K562 (cell line): ENCODE data around the gene ABCG2. TPM values are rescaled to one million over a fixed set of nuclear protein-coding genes. Genes with fewer than 3 reads are reported as not detected.
"Not testable (repeated sequence)": the region's sequence is repeated elsewhere in the genome, so short reads cannot be mapped to it uniquely, and the experiment has no call there.

Experiments used
- ATAC-seq: fragments of 200-7000 bp; cut with Tn5 transposase; 3 replicates; pipeline ENCODE4 v1.9.1; 2020; ENCODE audit warnings: moderate library complexity
- BruUV-seq: library from RNA; stranded (reverse); fragments of 400-500 nt; replicated peaks from 2 replicates; lab custom pipeline; 2021; lab: Mats Ljungman, UMichigan
- CTCF ChIA-PET: fragments of 300-600 bp; formaldehyde crosslinking; extraction: SDS; loops from one replicate; lab custom pipeline; 2021; ENCODE audit warnings: low intra/inter-chr PET ratio; lab: Yijun Ruan, JAX
- POLR2A ChIA-PET: fragments of 300-600, 350-650 bp; sonication (Branson Sonifier 250); formaldehyde crosslinking; extraction: SDS; loops from one replicate; lab custom pipeline; 2021; ENCODE audit warnings: antibody characterized with exemption, inconsistent platforms; lab: Yijun Ruan, JAX
- DNase-seq, 4 experiments: peaks; one replicate each; pipeline versions ENCODE4 v3.0.0 to v3.0.0-alpha.2; 2011 to 2018; ENCODE audit warnings: low spot score in 3 of 4, mixed read lengths in 3 of 4; ENCODE audit errors: extremely low read depth in 1 of 4
- FAIRE-seq: peaks from 2 replicates; lab custom pipeline; 2011; peaks lifted over from hg19 to GRCh38; lab: Jason Lieb, UNC
- H2AFZ ChIP-seq: 2 replicates; pipeline ENCODE4 v1.6.0; 2011; ENCODE audit warnings: low read depth, low read length, control low read depth, inconsistent platforms
- H3K27ac ChIP-seq: fragments of 200-600 bp; 3 replicates; pipeline ENCODE4 v1.8.0; 2011; ENCODE audit warnings: low read depth, mild to moderate bottlenecking, control low read depth, inconsistent platforms, low read length, moderate library complexity, mixed read lengths; ENCODE audit errors: extremely low read depth
- H3K27me3 ChIP-seq, 2 experiments: fragments of 300-600 bp in 1 of 2; 2 replicates in 1 of 2; 3 replicates in 1 of 2; pipeline versions ENCODE4 v1.6.0 to v1.8.0; 2011; ENCODE audit warnings: inconsistent platforms in 2 of 2, low read length in 2 of 2, mild to moderate bottlenecking in 1 of 2, mixed read lengths in 1 of 2, moderate library complexity in 1 of 2; ENCODE audit not compliant: control insufficient read depth in 2 of 2, insufficient read depth in 2 of 2
- H3K36me3 ChIP-seq: fragments of 300-600 bp; 3 replicates; pipeline ENCODE4 v1.8.0; 2011; ENCODE audit warnings: mild to moderate bottlenecking, low read length, inconsistent platforms; ENCODE audit not compliant: control insufficient read depth, insufficient read depth
- H3K4me1 ChIP-seq, 2 experiments: fragments of 200-600 bp in 1 of 2; replicated peaks in 1 of 2; 2 replicates in 1 of 2; 3 replicates in 1 of 2; pipeline versions ENCODE4 v1.5.1 to v1.8.0; 2011; ENCODE audit warnings: inconsistent platforms in 2 of 2, low read length in 2 of 2, mild to moderate bottlenecking in 1 of 2, mixed read lengths in 1 of 2, moderate library complexity in 1 of 2; ENCODE audit not compliant: control insufficient read depth in 2 of 2, insufficient read depth in 2 of 2
- H3K4me2 ChIP-seq: 2 replicates; pipeline ENCODE4 v1.6.1; 2011; ENCODE audit warnings: low read length, control low read depth, inconsistent platforms, mixed read lengths; ENCODE audit not compliant: insufficient read depth
- H3K4me3 ChIP-seq: fragments of 200-600 bp; sonication (generic), shearing (Covaris generic); 2 replicates; pipeline ENCODE4 v1.5.1; 2016; ENCODE audit warnings: control low read depth, inconsistent platforms
- H3K79me2 ChIP-seq: fragments of 200-600 bp; 3 replicates; pipeline ENCODE4 v1.8.0; 2011; ENCODE audit warnings: low read length, inconsistent platforms; ENCODE audit not compliant: control insufficient read depth, insufficient read depth
- H3K9ac ChIP-seq, 2 experiments: 2 replicates each; pipeline versions ENCODE4 v1.6.0 to v1.6.1; 2011; ENCODE audit warnings: low read depth in 2 of 2, low read length in 2 of 2, control low read depth in 1 of 2, inconsistent platforms in 1 of 2, mild to moderate bottlenecking in 1 of 2, mixed read lengths in 1 of 2; ENCODE audit not compliant: insufficient read depth in 1 of 2
- H3K9me1 ChIP-seq: one replicate; pipeline ENCODE4 v1.6.0; 2011; ENCODE audit warnings: inconsistent platforms, mild to moderate bottlenecking, low read length, moderate library complexity; ENCODE audit not compliant: control insufficient read depth, insufficient read depth
- H3K9me3 ChIP-seq: replicated peaks from 2 replicates; pipeline ENCODE4 v1.5.1; 2011; ENCODE audit warnings: low read depth, low read length, inconsistent platforms; ENCODE audit not compliant: control insufficient read depth, insufficient read depth
- H4K20me1 ChIP-seq: replicated peaks from 2 replicates; pipeline ENCODE4 v1.6.1; 2011; ENCODE audit warnings: low read length, inconsistent platforms, mixed read lengths; ENCODE audit not compliant: control insufficient read depth, insufficient read depth
- E4F1 ChIP-seq: fragments of 250-450 bp; sonication (Bioruptor Pico); IDR thresholded peaks from 2 replicates; pipeline ENCODE4 v1.5.0; 2021; ENCODE audit warnings: mild to moderate bottlenecking, borderline replicate concordance
- ELF4 ChIP-seq: fragments of 450-650 bp; formaldehyde crosslinking; IDR thresholded peaks from 2 replicates; pipeline ENCODE4 v1.4.0; 2022; ENCODE audit warnings: missing genetic modification characterization
- NCOA1 ChIP-seq: fragments of 450-650 bp; IDR thresholded peaks from 2 replicates; pipeline ENCODE4 v1.6.1; 2016; ENCODE audit warnings: low read depth
- NR2C2 ChIP-seq, 2 experiments: fragments of 200-800 bp in 1 of 2; sonication (Bioruptor generic) in 1 of 2; sonication (generic) in 1 of 2; formaldehyde crosslinking in 1 of 2; IDR thresholded peaks; 2 replicates each; pipeline versions ENCODE4 v1.6.1 to v1.8.0; 2016 to 2022; ENCODE audit warnings: mild to moderate bottlenecking in 1 of 2, missing compliant biosample characterization in 1 of 2, missing genetic modification characterization in 1 of 2, missing genetic modification reagents in 1 of 2
- RBFOX2 ChIP-seq: fragments of 200-400 bp; formaldehyde crosslinking; IDR thresholded peaks from 2 replicates; pipeline ENCODE4 v1.6.1; 2017; ENCODE audit warnings: low read depth, mild to moderate bottlenecking, low read length, moderate library complexity
- SPI1 ChIP-seq: IDR thresholded peaks from 2 replicates; pipeline ENCODE4 v1.6.1; 2011; ENCODE audit warnings: low read depth, low read length, control low read depth, borderline replicate concordance
- YBX1 ChIP-seq: fragments of 450-650 bp; IDR thresholded peaks from 2 replicates; pipeline ENCODE4 v1.7.1; 2016; ENCODE audit warnings: mild to moderate bottlenecking
- WGBS: fragments of 100-300 bp; shearing (Covaris generic); methylation state at CpG from one replicate; pipeline ENCODE4 v1.1.6; 2016; ENCODE audit warnings: low coverage, mixed read lengths; ENCODE audit not compliant: insufficient coverage; ENCODE audit errors: missing lambda C conversion rate; 5-methylcytosine and 5-hydroxymethylcytosine counted together
- in situ Hi-C: fragments of 300-500 bp; cut with MboI; formaldehyde crosslinking; loops from 4 replicates; pipeline ENCODE4 v1.15.0; 2018; ENCODE audit warnings: inconsistent platforms, mixed read lengths
- intact Hi-C: fragments of 100-400 bp; cut with micrococcal nuclease; formaldehyde crosslinking; loops from 2 replicates; pipeline ENCODE4 v1.14.2; 2022
- polyA plus RNA-seq, 8 experiments: library from polyadenylated mRNA; depleted of rRNA in 4 of 8; stranded (reverse) in 5 of 8; unstranded in 3 of 8; fragments of >200 nt; fragmentation: Nextera tagmentation in 2 of 8; fragmentation: Illumina TruSeq in 1 of 8; extraction: Ambion mirVana in 2 of 8; extraction: Trizol in 1 of 8; gene quantifications; 2 replicates each; pipeline versions ENCODE4 v1.2.1 to v1.2.3, GENCODE V29; 2011 to 2014; ENCODE audit warnings: inconsistent platforms in 1 of 8, missing spikeins in 1 of 8
- total RNA-seq, 7 experiments: library from RNA; depleted of rRNA in 6 of 7; stranded (reverse); fragments of >200 nt in 6 of 7; fragmentation: Illumina TruSeq in 2 of 7; extraction: Trizol in 2 of 7; gene quantifications; 2 replicates each; pipeline versions ENCODE4 v1.2.1 to v1.2.3, GENCODE V29; 2011 to 2021; ENCODE audit warnings: low replicate concordance in 1 of 7

ABCG2 gene
- total and polyA plus RNA-seq, 9 of the 15 experiments (the other 6 are each of a cell fraction or from before 2014, with no cell fraction given) = 0.01 to 0.36 (median 0.11) TPM; not detected in 4

- 13% methylated on average over 5 of the region's 5 CpGs for WGBS
- no peaks in the 10 kb centered on the region for H3K79me2 ChIP-seq
Measured at GRCh38 chr4:88108747-88109122, 49.7 kb downstream of the ABCG2 start.

DNA sequence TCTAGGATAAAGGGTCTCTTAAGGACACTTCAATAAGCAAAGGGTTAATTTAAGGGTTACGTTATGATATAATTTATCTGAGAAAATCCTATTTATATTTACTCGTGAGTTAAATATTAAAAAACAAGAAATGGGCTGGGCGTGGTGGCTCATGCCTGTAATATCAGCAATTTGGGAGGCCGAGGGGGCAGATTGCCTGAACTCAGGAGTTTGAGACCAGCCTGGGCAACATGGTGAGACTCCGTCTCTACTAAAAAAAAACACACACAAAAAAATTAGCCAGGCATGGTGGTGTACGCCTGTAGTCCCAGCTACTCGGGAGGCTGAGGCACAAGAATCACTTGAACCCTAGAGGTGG is 50.4 kb downstream of the ABCG2 start:
- ATAC-seq, H3K27me3 ChIP-seq, H3K9ac ChIP-seq, H3K4me2 ChIP-seq, H3K9me3 ChIP-seq, H3K9me1 ChIP-seq, intact Hi-C loops, in situ Hi-C loops, BruUV-seq, FAIRE-seq, H3K4me3 ChIP-seq, H4K20me1 ChIP-seq, H3K79me2 ChIP-seq, POLR2A ChIA-PET, CTCF ChIA-PET, H3K27ac ChIP-seq, DNase-seq, H2AFZ ChIP-seq, H3K36me3 ChIP-seq, H3K4me1 ChIP-seq: not testable (repeated sequence)
- 18% methylated on average over 7 of the region's 7 CpGs for WGBS

More at GRCh38 chr4:88108747-88109122, 49.7 kb downstream of the ABCG2 start:
- H2AFZ ChIP-seq = no peak overlapping the region
- no peak overlapping the region for H3K9ac ChIP-seq
- no peak for ATAC-seq
- H3K4me2 ChIP-seq = no peak overlapping the region
- no peaks in the 10 kb centered on the region; a peak in 1 of 5 replicates for H3K27me3 ChIP-seq
- no peak for DNase-seq
- POLR2A ChIA-PET = interaction anchor here (1.1 kb wide), 1 partner anchor 27 kb away, joined by 3 read pairs; no protein-coding TSS in a partner anchor
- no peaks in the 10 kb centered on the region for H3K36me3 ChIP-seq
- CTCF ChIA-PET = no interaction called here
- no peak overlapping the region for H3K27ac ChIP-seq
- no peak for TF ChIP-seq SPI1
- no peak for TF ChIP-seq NR2C2 (CRISPR knock-in tag; IDR thresholded peaks at IDR 0.05)
- TF ChIP-seq NR2C2 (tag; IDR thresholded peaks at IDR 0.05) = no peak
- TF ChIP-seq E4F1 (CRISPR knock-in tag) = no peak
- no peak for TF ChIP-seq RBFOX2
- no peak for TF ChIP-seq YBX1
- no peak for TF ChIP-seq ELF4 (CRISPR knock-in tag)
- TF ChIP-seq NCOA1 = no peak
- H4K20me1 ChIP-seq = no peaks in the 10 kb centered on the region
- intact Hi-C loops (no loop called here), in situ Hi-C loops (no loop called here)
- no peaks in the 10 kb centered on the region for H3K9me3 ChIP-seq
- H3K4me3 ChIP-seq = no peak overlapping the region
- H3K9me1 ChIP-seq = no peaks in the 10 kb centered on the region
- H3K4me1 ChIP-seq = no peaks in the 10 kb centered on the region
- no peak for FAIRE-seq
- BruUV-seq = no TSS peak
